A549 (cell line): ENCODE results near the gene RTN4IP1.

ENCODE experiments used
- BHLHE40 ChIP-seq: IDR thresholded peaks from 2 replicates; pipeline ENCODE4 v1.6.1; 2012; ENCODE audit warnings: low read depth, low read length, inconsistent platforms
- CTCF ChIP-seq: fragments of >200 bp; sonication (Bioruptor Twin); formaldehyde crosslinking; IDR thresholded peaks from 3 replicates; pipeline ENCODE4 v1.5.1; 2016
- EHMT2 ChIP-seq: fragments of 200-600 bp; sonication (generic); IDR thresholded peaks from 2 replicates; pipeline ENCODE4 v1.6.1; 2016; ENCODE audit warnings: antibody characterized with exemption, low read depth, mild to moderate bottlenecking, moderate library complexity
- NPAS2 ChIP-seq: fragments of 250-450 bp; sonication (Bioruptor Pico); IDR thresholded peaks from 2 replicates; pipeline ENCODE4 v1.8.0; 2022; ENCODE audit warnings: mild to moderate bottlenecking, moderate library complexity, borderline replicate concordance
- POLR2A ChIP-seq: IDR thresholded peaks from 2 replicates; pipeline ENCODE4 v1.6.1; 2012; ENCODE audit warnings: mild to moderate bottlenecking, low read length
- REST ChIP-seq: fragments of 200-600 bp; sonication (generic); IDR thresholded peaks from 2 replicates; pipeline ENCODE4 v1.6.1; 2016; ENCODE audit warnings: antibody characterized with exemption, mild to moderate bottlenecking, moderate library complexity
- TF ChIP-seq, protein P1 (sequence below): fragments of 250-450 bp; sonication (Bioruptor Pico); IDR thresholded peaks from 2 replicates; pipeline ENCODE4 v1.5.0; 2021; ENCODE audit warnings: mild to moderate bottlenecking, moderate library complexity, borderline replicate concordance
- TF ChIP-seq, protein P2 (sequence below): IDR thresholded peaks from 2 replicates; pipeline ENCODE4 v1.6.1; 2012

- TF ChIP-seq CTCF (no peak), NPAS2 (CRISPR knock-in tag) (no peak), POLR2A (no peak), EHMT2 (no peak), BHLHE40 (no peak), REST (no peak)
- TF ChIP-seq, protein P1, sequence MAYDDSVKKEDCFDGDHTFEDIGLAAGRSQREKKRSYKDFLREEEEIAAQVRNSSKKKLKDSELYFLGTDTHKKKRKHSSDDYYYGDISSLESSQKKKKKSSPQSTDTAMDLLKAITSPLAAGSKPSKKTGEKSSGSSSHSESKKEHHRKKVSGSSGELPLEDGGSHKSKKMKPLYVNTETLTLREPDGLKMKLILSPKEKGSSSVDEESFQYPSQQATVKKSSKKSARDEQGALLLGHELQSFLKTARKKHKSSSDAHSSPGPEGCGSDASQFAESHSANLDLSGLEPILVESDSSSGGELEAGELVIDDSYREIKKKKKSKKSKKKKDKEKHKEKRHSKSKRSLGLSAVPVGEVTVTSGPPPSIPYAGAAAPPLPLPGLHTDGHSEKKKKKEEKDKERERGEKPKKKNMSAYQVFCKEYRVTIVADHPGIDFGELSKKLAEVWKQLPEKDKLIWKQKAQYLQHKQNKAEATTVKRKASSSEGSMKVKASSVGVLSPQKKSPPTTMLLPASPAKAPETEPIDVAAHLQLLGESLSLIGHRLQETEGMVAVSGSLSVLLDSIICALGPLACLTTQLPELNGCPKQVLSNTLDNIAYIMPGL (CRISPR knock-in tag) = no peak
- TF ChIP-seq, protein P2, sequence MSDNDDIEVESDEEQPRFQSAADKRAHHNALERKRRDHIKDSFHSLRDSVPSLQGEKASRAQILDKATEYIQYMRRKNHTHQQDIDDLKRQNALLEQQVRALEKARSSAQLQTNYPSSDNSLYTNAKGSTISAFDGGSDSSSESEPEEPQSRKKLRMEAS = no peak
These were observed 82.4 kb downstream of the RTN4IP1 start for GRCh38 chr6:106546691-106547414.
